C4-2B (cell line): ENCODE data around the gene TCTN2.

Experiments
- CTCF ChIP-seq: fragments of 450-650 bp; conservative IDR thresholded peaks from 2 replicates; pipeline ENCODE4 v1.5.1; 2017; ENCODE audit warnings: mild to moderate bottlenecking
- ZFX ChIP-seq: fragments of 450-650 bp; IDR thresholded peaks from 2 replicates; pipeline ENCODE4 v1.6.1; 2017

- no peak for TF ChIP-seq CTCF
- no peak for TF ChIP-seq ZFX
Measured at GRCh38 chr12:123733229-123733628, 62.3 kb downstream of the TCTN2 start.
